Smooth muscle cell (in vitro differentiated cells): ENCODE results near the gene SLC12A7. TPM values are rescaled to one million over a fixed set of nuclear protein-coding genes. Genes with fewer than 3 reads are reported as not detected.

Source experiments
- DNase-seq: peaks from one replicate; lab custom pipeline; 2025; ENCODE audit not compliant: unreplicated experiment; lab: John Stamatoyannopoulos, UW
- H2AFZ ChIP-seq: fragments of 200-600 bp; sonication (generic); 2 replicates; pipeline ENCODE4 v1.6.0; 2016; ENCODE audit warnings: antibody characterized with exemption, low read depth, mild to moderate bottlenecking
- H3F3A ChIP-seq: fragments of 200-600 bp; sonication (generic); 2 replicates; pipeline ENCODE4 v1.6.0; 2017; ENCODE audit warnings: antibody characterized with exemption, low read depth
- H3K27ac ChIP-seq: fragments of 200-600 bp; sonication (generic); 2 replicates; pipeline ENCODE4 v1.5.1; 2016; ENCODE audit warnings: low read depth, mild to moderate bottlenecking
- H3K27me3 ChIP-seq: fragments of 200-600 bp; sonication (generic); 2 replicates; pipeline ENCODE4 v1.6.1; 2016; ENCODE audit warnings: low read depth, mild to moderate bottlenecking
- H3K36me3 ChIP-seq: fragments of 200-600 bp; sonication (generic); 2 replicates; pipeline ENCODE4 v1.5.1; 2016; ENCODE audit warnings: low read depth
- H3K4me1 ChIP-seq: fragments of 200-600 bp; sonication (generic); 2 replicates; pipeline ENCODE4 v1.5.1; 2016; ENCODE audit warnings: low read depth
- H3K4me2 ChIP-seq: fragments of 200-600 bp; sonication (generic); 2 replicates; pipeline ENCODE4 v1.6.0; 2016; ENCODE audit warnings: mild to moderate bottlenecking
- H3K4me3 ChIP-seq: fragments of 200-600 bp; sonication (generic); 2 replicates; pipeline ENCODE4 v1.5.1; 2016; ENCODE audit warnings: mild to moderate bottlenecking
- H3K79me2 ChIP-seq: fragments of 200-600 bp; sonication (generic); 2 replicates; pipeline ENCODE4 v1.6.0; 2016; ENCODE audit warnings: low read depth, mild to moderate bottlenecking
- H3K9ac ChIP-seq: fragments of 200-600 bp; sonication (generic); 2 replicates; pipeline ENCODE4 v1.6.0; 2016; ENCODE audit warnings: low read depth
- H3K9me3 ChIP-seq: fragments of 200-600 bp; sonication (generic); replicated peaks from 2 replicates; pipeline ENCODE4 v1.5.1; 2016; ENCODE audit warnings: low read depth
- H4K20me1 ChIP-seq: fragments of 200-600 bp; sonication (generic); 2 replicates; pipeline ENCODE4 v1.6.0; 2016; ENCODE audit warnings: low read depth
- WGBS: methylation state at CpG from one replicate; pipeline ENCODE4 v1.1.7; 2016; ENCODE audit warnings: low lambda C conversion rate; 5-methylcytosine and 5-hydroxymethylcytosine counted together
- polyA plus RNA-seq: library from polyadenylated mRNA; unstranded; fragments of >200 nt; fragmentation: Nextera tagmentation; extraction: Ambion mirVana; gene quantifications from 2 replicates; pipeline ENCODE4 v1.2.1, GENCODE V29; 2016
- total RNA-seq: library from RNA; depleted of rRNA; stranded (reverse); fragments of >200 nt; gene quantifications from 2 replicates; pipeline ENCODE4 v1.2.3, GENCODE V29; 2014
- TF ChIP-seq, protein P1 (sequence below): fragments of 200-600 bp; sonication (generic); IDR thresholded peaks from 2 replicates; pipeline ENCODE4 v1.5.1; 2017; ENCODE audit warnings: borderline replicate concordance, mild to moderate bottlenecking, antibody characterized with exemption; ENCODE audit not compliant: insufficient read depth, poor library complexity, severe bottlenecking

SLC12A7 gene
- total and polyA plus RNA-seq, 2 experiments from 2014 or later: 6.1 to 15.2 TPM

DNA sequence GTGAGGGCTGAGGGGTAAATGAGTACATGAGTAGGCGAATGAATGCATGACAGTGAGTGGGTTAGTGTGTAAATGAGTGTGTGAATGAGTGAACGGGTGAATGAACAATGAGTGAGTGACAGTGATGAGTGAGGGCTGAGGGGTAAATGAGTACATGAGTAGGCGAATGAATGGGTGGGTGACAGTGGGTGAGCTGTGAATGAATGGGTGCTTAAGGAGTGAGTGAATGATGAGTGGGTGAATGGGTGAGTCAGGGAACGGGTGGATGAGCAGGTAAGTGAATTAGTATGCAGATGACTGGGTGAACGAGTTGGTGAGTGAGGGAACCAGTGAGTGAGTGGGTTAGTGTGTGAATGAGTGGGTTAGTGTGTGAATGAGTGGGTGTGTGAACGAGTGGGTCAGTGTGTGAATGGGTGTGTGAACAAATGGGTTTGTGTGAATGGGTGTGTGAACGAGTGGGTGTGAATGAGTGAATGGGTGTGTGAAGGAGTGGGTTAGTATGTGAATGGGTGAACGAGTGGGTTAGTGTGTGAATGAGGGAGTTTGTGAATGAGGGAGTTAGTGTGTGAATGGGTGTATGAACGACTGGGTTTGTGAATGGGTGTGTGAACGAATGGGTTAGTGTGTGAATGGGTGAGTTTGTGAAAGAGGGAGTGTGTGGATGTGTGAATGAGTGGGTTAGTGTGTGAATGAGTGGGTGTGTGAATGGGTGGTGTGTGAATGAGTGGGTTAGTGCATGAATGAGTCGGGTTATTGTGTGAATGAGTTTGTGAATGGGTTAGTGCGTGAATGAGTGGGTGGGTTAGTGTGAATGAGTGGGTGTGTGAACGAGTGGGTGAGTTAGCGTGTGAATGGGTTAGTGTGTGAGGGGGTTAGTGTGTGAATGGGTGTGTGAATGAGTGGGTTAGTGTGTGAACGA is 70.4 kb downstream of the SLC12A7 start:
- no peak for DNase-seq
- Histone ChIP-seq H3K9me3 (no peaks in the 10 kb centered on the region), H3K4me1 (no peaks in the 10 kb centered on the region), H3K27ac (no peak overlapping the region), H3K27me3 (no peaks in the 10 kb centered on the region), H3K4me2 (no peak overlapping the region), H2AFZ (no peak overlapping the region), H3K79me2 (no peaks in the 10 kb centered on the region), H4K20me1 (no peaks in the 10 kb centered on the region), H3K4me3 (no peak overlapping the region), H3F3A (peaks cover 11% of the 10 kb centered on the region), H3K36me3 (no peaks in the 10 kb centered on the region), H3K9ac (no peak overlapping the region)
- TF ChIP-seq, protein P1, sequence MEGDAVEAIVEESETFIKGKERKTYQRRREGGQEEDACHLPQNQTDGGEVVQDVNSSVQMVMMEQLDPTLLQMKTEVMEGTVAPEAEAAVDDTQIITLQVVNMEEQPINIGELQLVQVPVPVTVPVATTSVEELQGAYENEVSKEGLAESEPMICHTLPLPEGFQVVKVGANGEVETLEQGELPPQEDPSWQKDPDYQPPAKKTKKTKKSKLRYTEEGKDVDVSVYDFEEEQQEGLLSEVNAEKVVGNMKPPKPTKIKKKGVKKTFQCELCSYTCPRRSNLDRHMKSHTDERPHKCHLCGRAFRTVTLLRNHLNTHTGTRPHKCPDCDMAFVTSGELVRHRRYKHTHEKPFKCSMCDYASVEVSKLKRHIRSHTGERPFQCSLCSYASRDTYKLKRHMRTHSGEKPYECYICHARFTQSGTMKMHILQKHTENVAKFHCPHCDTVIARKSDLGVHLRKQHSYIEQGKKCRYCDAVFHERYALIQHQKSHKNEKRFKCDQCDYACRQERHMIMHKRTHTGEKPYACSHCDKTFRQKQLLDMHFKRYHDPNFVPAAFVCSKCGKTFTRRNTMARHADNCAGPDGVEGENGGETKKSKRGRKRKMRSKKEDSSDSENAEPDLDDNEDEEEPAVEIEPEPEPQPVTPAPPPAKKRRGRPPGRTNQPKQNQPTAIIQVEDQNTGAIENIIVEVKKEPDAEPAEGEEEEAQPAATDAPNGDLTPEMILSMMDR: no peak
- WGBS: 94% methylated on average over 15 of the region's 15 CpGs

DNA sequence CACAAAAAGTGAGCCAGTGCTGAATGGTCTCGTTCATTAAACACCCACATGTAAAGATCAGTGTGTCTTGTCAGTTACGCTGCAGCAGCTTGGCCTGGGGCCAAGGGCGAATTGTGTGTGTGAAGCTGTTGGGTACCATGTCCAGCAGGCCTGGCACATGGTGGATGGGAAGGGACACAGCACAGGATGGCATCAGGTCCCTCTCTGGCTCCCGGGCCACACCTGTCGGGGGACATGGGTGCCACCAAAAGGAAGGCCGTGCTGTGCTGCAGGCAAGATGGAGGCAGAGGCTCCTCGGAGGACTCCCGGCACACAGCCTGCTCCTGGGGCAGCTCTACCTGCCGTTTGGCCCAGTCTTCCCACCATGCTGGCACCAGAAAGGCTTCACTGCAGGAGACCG is 71.3 kb downstream of the SLC12A7 start:
- H3K79me2 ChIP-seq: no peaks in the 10 kb centered on the region
- H2AFZ ChIP-seq: no peak overlapping the region
- H3K4me3 ChIP-seq: no peak overlapping the region
- H3K9ac ChIP-seq: no peak overlapping the region
- H3K4me1 ChIP-seq: no peaks in the 10 kb centered on the region
- no peak overlapping the region for H3K27ac ChIP-seq
- H3K36me3 ChIP-seq: no peaks in the 10 kb centered on the region
- H4K20me1 ChIP-seq: peaks cover under 1% of the 10 kb centered on the region
- H3K9me3 ChIP-seq: no peaks in the 10 kb centered on the region
- no peak for DNase-seq
- H3F3A ChIP-seq: peaks cover 5% of the 10 kb centered on the region
- TF ChIP-seq, protein P1: no peak
- no peak overlapping the region for H3K4me2 ChIP-seq
- H3K27me3 ChIP-seq: no peaks in the 10 kb centered on the region
- WGBS: 93% methylated on average over 10 of the region's 10 CpGs

DNA sequence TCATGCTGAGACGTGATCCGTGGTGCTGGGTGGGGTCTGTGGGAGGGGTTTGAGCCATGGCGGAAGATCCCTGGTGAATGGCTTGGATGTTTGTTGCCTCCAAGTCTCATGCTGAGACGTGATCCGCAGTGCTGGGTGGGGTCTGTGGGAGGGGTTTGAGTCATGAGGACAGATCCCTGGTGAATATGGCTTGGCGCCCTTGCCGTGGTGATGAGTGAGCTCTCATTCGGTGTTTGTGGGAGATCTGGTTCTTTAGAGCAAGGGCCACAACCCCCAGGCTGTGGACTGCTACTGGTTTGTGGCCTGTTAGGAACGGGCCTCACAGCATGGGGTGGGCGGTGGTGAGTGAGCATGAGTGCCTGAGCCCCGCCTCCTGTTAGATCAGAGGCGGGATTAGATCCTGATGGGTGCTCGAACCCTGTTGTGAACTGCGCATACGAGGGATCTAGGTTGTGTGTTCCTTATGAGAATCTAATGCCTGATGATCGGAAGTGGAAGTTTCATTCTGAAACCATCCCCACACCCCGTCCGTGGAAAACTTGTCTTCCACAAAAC is 72.1 kb downstream of the SLC12A7 start:
- Histone ChIP-seq H2AFZ (no peak overlapping the region), H3K79me2 (no peaks in the 10 kb centered on the region), H3K27me3 (no peaks in the 10 kb centered on the region), H3K4me3 (no peak overlapping the region), H3K36me3 (no peaks in the 10 kb centered on the region), H3K4me1 (no peaks in the 10 kb centered on the region), H3F3A (no peaks in the 10 kb centered on the region), H3K9me3 (no peaks in the 10 kb centered on the region), H3K4me2 (no peak overlapping the region), H4K20me1 (peaks cover 8% of the 10 kb centered on the region), H3K9ac (no peak overlapping the region), H3K27ac (no peak overlapping the region)
- TF ChIP-seq, protein P1: no peak
- DNase-seq: no peak
- 90% methylated on average over 16 of the region's 18 CpGs for WGBS
